B cell (primary cell): ENCODE data around the gene UBE2R2.

Source experiments
- EZH2 ChIP-seq: IDR thresholded peaks from 2 replicates; pipeline ENCODE4 v1.6.1; 2012; ENCODE audit warnings: borderline replicate concordance, low read depth, mild to moderate bottlenecking, moderate library complexity, low read length; ENCODE audit not compliant: insufficient read depth, poor library complexity, severe bottlenecking
- TF ChIP-seq, protein P1 (sequence below): fragments of 200-600 bp; IDR thresholded peaks from one replicate; pipeline ENCODE4 v1.8.0; 2022; ENCODE audit warnings: antibody characterized with exemption, mild to moderate bottlenecking

DNA sequence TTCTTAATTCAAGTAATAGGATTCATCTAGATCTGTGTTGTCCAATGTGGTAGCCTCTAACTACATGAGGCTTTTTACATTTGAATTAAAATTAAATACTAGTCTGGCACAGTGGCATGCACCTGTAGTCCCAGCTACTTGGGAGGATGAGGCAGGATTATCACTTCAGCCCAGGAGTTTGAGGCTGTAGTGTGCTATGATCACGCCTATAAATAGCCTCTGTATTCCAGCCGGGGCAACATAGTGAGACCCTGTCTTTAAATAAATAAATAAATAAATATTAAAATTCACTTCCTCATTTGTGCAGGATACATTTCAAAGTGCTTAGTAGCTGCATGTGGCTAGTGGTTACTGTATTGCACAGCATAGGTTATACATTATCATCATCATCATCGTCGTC lies 91.8 kb downstream of the UBE2R2 start:
- TF ChIP-seq, protein P1, sequence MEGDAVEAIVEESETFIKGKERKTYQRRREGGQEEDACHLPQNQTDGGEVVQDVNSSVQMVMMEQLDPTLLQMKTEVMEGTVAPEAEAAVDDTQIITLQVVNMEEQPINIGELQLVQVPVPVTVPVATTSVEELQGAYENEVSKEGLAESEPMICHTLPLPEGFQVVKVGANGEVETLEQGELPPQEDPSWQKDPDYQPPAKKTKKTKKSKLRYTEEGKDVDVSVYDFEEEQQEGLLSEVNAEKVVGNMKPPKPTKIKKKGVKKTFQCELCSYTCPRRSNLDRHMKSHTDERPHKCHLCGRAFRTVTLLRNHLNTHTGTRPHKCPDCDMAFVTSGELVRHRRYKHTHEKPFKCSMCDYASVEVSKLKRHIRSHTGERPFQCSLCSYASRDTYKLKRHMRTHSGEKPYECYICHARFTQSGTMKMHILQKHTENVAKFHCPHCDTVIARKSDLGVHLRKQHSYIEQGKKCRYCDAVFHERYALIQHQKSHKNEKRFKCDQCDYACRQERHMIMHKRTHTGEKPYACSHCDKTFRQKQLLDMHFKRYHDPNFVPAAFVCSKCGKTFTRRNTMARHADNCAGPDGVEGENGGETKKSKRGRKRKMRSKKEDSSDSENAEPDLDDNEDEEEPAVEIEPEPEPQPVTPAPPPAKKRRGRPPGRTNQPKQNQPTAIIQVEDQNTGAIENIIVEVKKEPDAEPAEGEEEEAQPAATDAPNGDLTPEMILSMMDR, result no peak
- TF ChIP-seq EZH2, result no peak
